Tibial nerve (tissue), 4 donors: ENCODE data around the gene LBP.

Experiments
- CTCF ChIP-seq, 5 experiments: fragments of 200-600 bp in 3 of 5; fragments of 450-650 bp in 2 of 5; sonication (generic) in 3 of 5; IDR thresholded peaks; one replicate each; pipeline ENCODE4 v1.5.1; 2016 to 2019; ENCODE audit warnings: antibody characterized with exemption in 5 of 5, mild to moderate bottlenecking in 3 of 5, moderate library complexity in 2 of 5
- EP300 ChIP-seq, 2 donors: sonication (generic); formaldehyde crosslinking; IDR thresholded peaks; one replicate each; pipeline ENCODE4 v1.6.1; 2017; ENCODE audit warnings: antibody characterized with exemption in 2 of 2, mild to moderate bottlenecking in 1 of 2
- POLR2A ChIP-seq, 2 donors: fragments of 450-650 bp; IDR thresholded peaks; one replicate each; pipeline ENCODE4 v1.6.1; 2017; ENCODE audit warnings: antibody characterized with exemption in 2 of 2, mild to moderate bottlenecking in 2 of 2, moderate library complexity in 2 of 2

DNA sequence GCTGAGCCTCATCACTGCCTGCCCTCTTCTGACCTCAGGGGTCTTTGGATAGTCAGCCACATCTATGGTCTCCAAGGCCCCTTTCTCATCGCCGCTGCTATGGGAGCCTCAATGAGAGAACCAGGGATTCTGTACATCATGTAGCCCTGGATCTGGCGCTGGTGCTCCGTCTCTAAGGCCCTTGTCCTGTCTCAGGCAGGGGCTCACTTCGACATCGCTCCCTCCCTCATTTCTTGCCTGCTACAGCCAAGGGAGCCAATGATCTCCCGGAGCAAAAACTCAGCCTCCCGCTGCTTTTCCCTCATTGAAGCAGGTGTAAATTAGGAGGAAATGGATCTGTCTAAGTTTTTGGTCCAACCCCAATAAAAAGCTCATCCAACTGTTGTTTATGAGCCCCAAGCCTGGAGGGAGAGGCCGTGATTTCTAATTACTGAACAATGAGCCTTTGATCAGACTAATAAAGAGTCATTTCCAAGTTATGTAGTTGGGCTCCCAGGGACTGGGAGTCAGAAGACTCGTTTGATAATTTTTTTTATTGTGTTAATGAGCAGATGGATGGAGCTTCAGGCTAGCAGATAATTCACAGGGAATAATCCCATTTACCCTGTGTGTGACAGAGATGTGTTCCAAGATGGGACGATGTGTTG, 30.9 kb downstream of the LBP start:
- TF ChIP-seq CTCF (IDR thresholded peaks at IDR 0.05) (no peak), POLR2A (IDR thresholded peaks at IDR 0.05) (no peak), EP300 (IDR thresholded peaks at IDR 0.05) (no peak)
